Measurements from ENCODE around the gene AGO1.

The AGO1 gene

GRCh38 chr1:35844826-35845225, 38.2 kb upstream of the AGO1 start:
- H3K4me3 ChIP-seq (ENCODE audit: low read depth, low read length): no peak overlapping the region
- no peak for TF ChIP-seq MYC (IDR thresholded peaks at IDR 0.05; ENCODE audit: low read depth, low read length)
- TF ChIP-seq, protein P1, sequence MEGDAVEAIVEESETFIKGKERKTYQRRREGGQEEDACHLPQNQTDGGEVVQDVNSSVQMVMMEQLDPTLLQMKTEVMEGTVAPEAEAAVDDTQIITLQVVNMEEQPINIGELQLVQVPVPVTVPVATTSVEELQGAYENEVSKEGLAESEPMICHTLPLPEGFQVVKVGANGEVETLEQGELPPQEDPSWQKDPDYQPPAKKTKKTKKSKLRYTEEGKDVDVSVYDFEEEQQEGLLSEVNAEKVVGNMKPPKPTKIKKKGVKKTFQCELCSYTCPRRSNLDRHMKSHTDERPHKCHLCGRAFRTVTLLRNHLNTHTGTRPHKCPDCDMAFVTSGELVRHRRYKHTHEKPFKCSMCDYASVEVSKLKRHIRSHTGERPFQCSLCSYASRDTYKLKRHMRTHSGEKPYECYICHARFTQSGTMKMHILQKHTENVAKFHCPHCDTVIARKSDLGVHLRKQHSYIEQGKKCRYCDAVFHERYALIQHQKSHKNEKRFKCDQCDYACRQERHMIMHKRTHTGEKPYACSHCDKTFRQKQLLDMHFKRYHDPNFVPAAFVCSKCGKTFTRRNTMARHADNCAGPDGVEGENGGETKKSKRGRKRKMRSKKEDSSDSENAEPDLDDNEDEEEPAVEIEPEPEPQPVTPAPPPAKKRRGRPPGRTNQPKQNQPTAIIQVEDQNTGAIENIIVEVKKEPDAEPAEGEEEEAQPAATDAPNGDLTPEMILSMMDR (IDR thresholded peaks at IDR 0.05; ENCODE audit: low read depth, low read length): no peak
- no peak for TF ChIP-seq POLR2A (IDR thresholded peaks at IDR 0.05; ENCODE audit: extremely low read depth, insufficient read length)
- TF ChIP-seq, protein P2, sequence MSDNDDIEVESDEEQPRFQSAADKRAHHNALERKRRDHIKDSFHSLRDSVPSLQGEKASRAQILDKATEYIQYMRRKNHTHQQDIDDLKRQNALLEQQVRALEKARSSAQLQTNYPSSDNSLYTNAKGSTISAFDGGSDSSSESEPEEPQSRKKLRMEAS (IDR thresholded peaks at IDR 0.05; ENCODE audit: low read depth, low read length): no peak
- DNase-seq (ENCODE audit: low read depth): no peak

DNA sequence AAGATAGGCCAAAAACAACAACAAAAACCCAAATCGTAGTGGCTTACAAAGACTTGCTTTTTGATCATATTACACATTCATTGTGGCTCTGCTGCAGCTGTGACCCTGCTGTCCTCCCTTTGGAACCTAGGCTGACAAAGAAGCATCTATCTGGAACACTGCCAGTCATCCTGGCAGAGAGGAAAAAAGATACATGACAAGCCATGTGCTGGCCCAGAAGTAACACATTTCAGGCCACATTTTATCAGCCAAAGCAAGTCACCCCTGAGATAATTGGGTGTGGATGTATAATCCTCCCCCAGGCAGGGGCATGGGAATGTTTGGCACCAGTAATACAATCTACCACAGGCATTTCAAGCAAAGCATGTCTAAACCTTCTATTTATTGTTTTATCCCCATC, 37.2 kb upstream of the AGO1 start:
- no peak for DNase-seq (ENCODE audit: low read depth)
- H3K4me3 ChIP-seq (ENCODE audit: low read depth, low read length): no peak overlapping the region
- TF ChIP-seq, protein P1 (IDR thresholded peaks at IDR 0.05; ENCODE audit: low read depth, low read length): no peak
- TF ChIP-seq POLR2A (IDR thresholded peaks at IDR 0.05; ENCODE audit: extremely low read depth, insufficient read length) (no peak), MYC (IDR thresholded peaks at IDR 0.05; ENCODE audit: low read depth, low read length) (no peak)
- TF ChIP-seq, protein P2 (IDR thresholded peaks at IDR 0.05; ENCODE audit: low read depth, low read length): no peak

GRCh38 chr1:35847935-35848565, 35.0 kb upstream of the AGO1 start:
- no peak overlapping the region for H3K4me3 ChIP-seq (ENCODE audit: low read depth, low read length)
- TF ChIP-seq, protein P2 (IDR thresholded peaks at IDR 0.05; ENCODE audit: low read depth, low read length): no peak
- DNase-seq (ENCODE audit: low read depth): peak; percentile 53

- H3K4me3 ChIP-seq (ENCODE audit: low read depth, low read length): no peak overlapping the region
- no peak for TF ChIP-seq POLR2A (IDR thresholded peaks at IDR 0.05; ENCODE audit: extremely low read depth, insufficient read length)
- no peak for TF ChIP-seq MYC (IDR thresholded peaks at IDR 0.05; ENCODE audit: low read depth, low read length)
- TF ChIP-seq, protein P1 (IDR thresholded peaks at IDR 0.05; ENCODE audit: low read depth, low read length): no peak
- TF ChIP-seq, protein P2 (IDR thresholded peaks at IDR 0.05; ENCODE audit: low read depth, low read length): no peak
- no peak for DNase-seq (ENCODE audit: low read depth)
Measured at GRCh38 chr1:35850051-35850450, 33.0 kb upstream of the AGO1 start.

DNA sequence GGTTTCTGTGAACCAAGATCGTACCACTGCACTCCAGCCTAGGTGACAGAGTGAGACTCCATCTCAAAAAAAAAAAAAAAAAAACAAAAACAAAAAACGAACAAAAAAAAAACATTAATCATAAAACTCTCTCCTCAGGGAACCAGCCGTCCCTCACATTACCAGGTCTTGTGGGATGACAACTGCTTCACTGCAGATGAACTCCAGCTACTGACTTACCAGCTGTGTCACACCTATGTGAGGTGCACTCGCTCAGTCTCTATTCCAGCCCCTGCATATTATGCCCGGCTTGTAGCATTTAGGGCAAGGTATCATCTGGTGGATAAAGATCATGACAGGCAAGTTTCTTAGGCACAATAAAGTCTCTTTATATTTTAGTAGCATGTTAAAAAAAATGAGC, 32.3 kb upstream of the AGO1 start:
- TF ChIP-seq POLR2A (IDR thresholded peaks at IDR 0.05; ENCODE audit: extremely low read depth, insufficient read length): no peak
- TF ChIP-seq MYC (IDR thresholded peaks at IDR 0.05; ENCODE audit: low read depth, low read length): no peak
- TF ChIP-seq, protein P1 (IDR thresholded peaks at IDR 0.05; ENCODE audit: low read depth, low read length): no peak
- TF ChIP-seq, protein P2 (IDR thresholded peaks at IDR 0.05; ENCODE audit: low read depth, low read length): no peak
- no peak for DNase-seq (ENCODE audit: low read depth)

GRCh38 chr1:35851132-35851869, 31.7 kb upstream of the AGO1 start:
- TF ChIP-seq MYC (IDR thresholded peaks at IDR 0.05; ENCODE audit: low read depth, low read length) (no peak), POLR2A (IDR thresholded peaks at IDR 0.05; ENCODE audit: extremely low read depth, insufficient read length) (no peak)
- TF ChIP-seq, protein P1 (IDR thresholded peaks at IDR 0.05; ENCODE audit: low read depth, low read length): no peak
- TF ChIP-seq, protein P2 (IDR thresholded peaks at IDR 0.05; ENCODE audit: low read depth, low read length): no peak

More for the DNA sequence above, 32.3 kb upstream of the AGO1 start:
- no peak overlapping the region for H3K4me3 ChIP-seq (ENCODE audit: low read depth, low read length)

More at GRCh38 chr1:35851132-35851869, 31.7 kb upstream of the AGO1 start:
- H3K4me3 ChIP-seq (ENCODE audit: low read depth, low read length): no peak overlapping the region
- no peak for DNase-seq (ENCODE audit: low read depth)

Data from NB4 (cell line).